Measurements from ENCODE around the gene PPP1R1C.

GRCh38 chr2:182015334-182016109 lies 29.9 kb downstream of the PPP1R1C start:
- TF ChIP-seq CTCF (IDR thresholded peaks at IDR 0.05): no peak
- no peak for TF ChIP-seq POLR2A (IDR thresholded peaks at IDR 0.05)
